NB4 (cell line): ENCODE measurements around the gene CMKLR1.

Experiments
- CTCF ChIP-seq: IDR thresholded peaks from one replicate; pipeline ENCODE4 v1.5.1; 2012; ENCODE audit warnings: low read depth, low read length
- MYC ChIP-seq: IDR thresholded peaks from 2 replicates; pipeline ENCODE4 v1.6.1; 2011; ENCODE audit warnings: low read depth, low read length

- TF ChIP-seq CTCF = no peak
- TF ChIP-seq MYC = no peak
These were observed 10.2 kb upstream of the CMKLR1 start for GRCh38 chr12:108349278-108349688.
